Kidney (tissue), 14 donors: ENCODE results near the gene APPL1. TPM values are rescaled to one million over a fixed set of nuclear protein-coding genes. Genes with fewer than 3 reads are reported as not detected.

Experiments used
- DNase-seq, 5 donors: peaks; one replicate each; pipeline ENCODE4 v3.0.0-alpha.2; 2013 to 2020
- FAIRE-seq: peaks from 2 replicates; lab custom pipeline; 2012; peaks lifted over from hg19 to GRCh38; lab: Jason Lieb, UNC
- H3K27ac ChIP-seq, 2 donors: one replicate each; pipeline ENCODE4 v1.7.0; 2013; ENCODE audit warnings: low read depth in 2 of 2, low read length in 2 of 2, inconsistent platforms in 1 of 2
- H3K27me3 ChIP-seq: one replicate; pipeline ENCODE4 v1.7.1; 2013; ENCODE audit warnings: low read length, inconsistent platforms; ENCODE audit not compliant: control insufficient read depth, insufficient read depth
- H3K36me3 ChIP-seq, 3 donors: one replicate each; pipeline versions ENCODE4 v1.7.0 to v1.7.1; 2013; ENCODE audit warnings: low read length in 3 of 3, control low read depth in 1 of 3, inconsistent platforms in 1 of 3; ENCODE audit not compliant: insufficient read depth in 3 of 3, control insufficient read depth in 2 of 3
- H3K4me1 ChIP-seq, 3 donors: one replicate each; pipeline versions ENCODE4 v1.7.0 to v1.7.1; 2013; ENCODE audit warnings: low read length in 3 of 3, inconsistent platforms in 1 of 3, low read depth in 1 of 3; ENCODE audit not compliant: control insufficient read depth in 2 of 3, insufficient read depth in 2 of 3
- H3K4me3 ChIP-seq, 3 donors: one replicate each; pipeline versions ENCODE4 v1.7.0 to v1.8.1; 2013; ENCODE audit warnings: low read length in 3 of 3, control low read depth in 1 of 3, inconsistent platforms in 1 of 3
- H3K9ac ChIP-seq, 3 donors: one replicate each; pipeline versions ENCODE4 v1.7.0 to v1.7.1; 2013; ENCODE audit warnings: low read length in 3 of 3, control low read depth in 1 of 3, inconsistent platforms in 1 of 3
- H3K9me3 ChIP-seq, 3 donors: one replicate each; pipeline versions ENCODE4 v1.7.0 to v1.7.1; 2013; ENCODE audit warnings: low read length in 3 of 3, control low read depth in 1 of 3, inconsistent platforms in 1 of 3; ENCODE audit not compliant: control insufficient read depth in 2 of 3, insufficient read depth in 1 of 3
- intact Hi-C: fragments of 100-400 bp; cut with DNase I; formaldehyde crosslinking; loops from one replicate; pipeline ENCODE4 v1.11.1; 2022
- polyA plus RNA-seq: library from polyadenylated mRNA; stranded (reverse); fragments of 350-450 nt; fragmentation: Illumina TruSeq; extraction: RNeasy Lipid Tissue Mini Kit (QIAGEN cat#74804); gene quantifications from one replicate; pipeline ENCODE4 v1.2.3, GENCODE V29; 2014; ENCODE audit warnings: low read depth, low replicate concordance; ENCODE audit not compliant: insufficient read depth
- total RNA-seq: library from RNA; stranded (reverse); fragmentation: NEBNext Ultra II Directional; extraction: Animal tissue kit (Norgen Biotek cat#: 25700); gene quantifications from one replicate; pipeline ENCODE4 v1.2.1, GENCODE V29; 2021
- TF ChIP-seq, protein P1 (sequence below): IDR thresholded peaks from 3 replicates; pipeline ENCODE4 v1.5.1; 2012; ENCODE audit warnings: mild to moderate bottlenecking, moderate library complexity, borderline replicate concordance; ENCODE audit not compliant: insufficient read depth; ENCODE audit errors: extremely low read depth
- donor health status: control.
- donor health status: control.
- donor health status: control.
- donor health status: control.
- donor health status: control.
- donor health status: DM: yes; HTN: yes; CAD: no.
- donor health status: Normal renal cell carcinoma (clear cell type).

The APPL1 gene
- total and polyA plus RNA-seq, 2 donors from 2014 or later = 9.5 to 48.2 TPM

GRCh38 chr3:57227930-57228751, 612 bp downstream of the APPL1 start:
- FAIRE-seq (no peak), DNase-seq (peak; percentile 46 to 84 (median 80))
- intact Hi-C loops = loop anchor here (10.0 kb wide), 1 partner anchor 133 kb away; no protein-coding TSS in a partner anchor
- Histone ChIP-seq H3K9me3 (no peaks in the 10 kb centered on the region), H3K27ac (peak overlapping the region; percentile 92 to 93), H3K4me1 (peaks cover 0 to 4% (median 0%) of the 10 kb centered on the region in 3 donors), H3K27me3 (no peaks in the 10 kb centered on the region), H3K4me3 (peak overlapping the region; percentile 73 to 97 (median 88)), H3K36me3 (no peaks in the 10 kb centered on the region), H3K9ac (peak overlapping the region; percentile 42 to 95 (median 78))
- TF ChIP-seq, protein P1, sequence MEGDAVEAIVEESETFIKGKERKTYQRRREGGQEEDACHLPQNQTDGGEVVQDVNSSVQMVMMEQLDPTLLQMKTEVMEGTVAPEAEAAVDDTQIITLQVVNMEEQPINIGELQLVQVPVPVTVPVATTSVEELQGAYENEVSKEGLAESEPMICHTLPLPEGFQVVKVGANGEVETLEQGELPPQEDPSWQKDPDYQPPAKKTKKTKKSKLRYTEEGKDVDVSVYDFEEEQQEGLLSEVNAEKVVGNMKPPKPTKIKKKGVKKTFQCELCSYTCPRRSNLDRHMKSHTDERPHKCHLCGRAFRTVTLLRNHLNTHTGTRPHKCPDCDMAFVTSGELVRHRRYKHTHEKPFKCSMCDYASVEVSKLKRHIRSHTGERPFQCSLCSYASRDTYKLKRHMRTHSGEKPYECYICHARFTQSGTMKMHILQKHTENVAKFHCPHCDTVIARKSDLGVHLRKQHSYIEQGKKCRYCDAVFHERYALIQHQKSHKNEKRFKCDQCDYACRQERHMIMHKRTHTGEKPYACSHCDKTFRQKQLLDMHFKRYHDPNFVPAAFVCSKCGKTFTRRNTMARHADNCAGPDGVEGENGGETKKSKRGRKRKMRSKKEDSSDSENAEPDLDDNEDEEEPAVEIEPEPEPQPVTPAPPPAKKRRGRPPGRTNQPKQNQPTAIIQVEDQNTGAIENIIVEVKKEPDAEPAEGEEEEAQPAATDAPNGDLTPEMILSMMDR = no peak

- H3K27me3 ChIP-seq = no peaks in the 10 kb centered on the region
- H3K9me3 ChIP-seq = no peaks in the 10 kb centered on the region
- TF ChIP-seq, protein P1 = no peak
- no peak overlapping the region for H3K4me3 ChIP-seq
- FAIRE-seq (no peak), DNase-seq (no peak)
- H3K9ac ChIP-seq = no peak overlapping the region
- peaks cover 0 to 4% (median 0%) of the 10 kb centered on the region in 3 donors for H3K4me1 ChIP-seq
- H3K27ac ChIP-seq = no peak overlapping the region
- intact Hi-C loops = no loop called here
- no peaks in the 10 kb centered on the region for H3K36me3 ChIP-seq
These were observed 2.5 kb downstream of the APPL1 start for GRCh38 chr3:57230006-57230405.

GRCh38 chr3:57233799-57234198, 6.3 kb downstream of the APPL1 start:
- peaks cover 0 to 4% (median 2%) of the 10 kb centered on the region in 3 donors for H3K36me3 ChIP-seq
- FAIRE-seq = no peak
- H3K9ac ChIP-seq = no peak overlapping the region
- no peak overlapping the region for H3K4me3 ChIP-seq
- H3K4me1 ChIP-seq = peaks cover 0 to under 1% (median 0%) of the 10 kb centered on the region in 3 donors
- no peak overlapping the region for H3K27ac ChIP-seq
- intact Hi-C loops = no loop called here
- DNase-seq = no peak
- no peaks in the 10 kb centered on the region for H3K27me3 ChIP-seq
- no peaks in the 10 kb centered on the region for H3K9me3 ChIP-seq
- TF ChIP-seq, protein P1 = no peak
